HG02759 (cell line): Measurements from ENCODE around the gene HOXC9.

Experiments used
- ATAC-seq: cut with Tn5 transposase; IDR thresholded peaks from one replicate; pipeline ENCODE4 v1.9.1; 2021; ENCODE audit warnings: mild to moderate bottlenecking, moderate library complexity; ENCODE audit not compliant: unreplicated experiment

The HOXC9 gene

GRCh38 chr12:54049108-54049507 is 49.1 kb downstream of the HOXC9 start:
- no peak for ATAC-seq

DNA sequence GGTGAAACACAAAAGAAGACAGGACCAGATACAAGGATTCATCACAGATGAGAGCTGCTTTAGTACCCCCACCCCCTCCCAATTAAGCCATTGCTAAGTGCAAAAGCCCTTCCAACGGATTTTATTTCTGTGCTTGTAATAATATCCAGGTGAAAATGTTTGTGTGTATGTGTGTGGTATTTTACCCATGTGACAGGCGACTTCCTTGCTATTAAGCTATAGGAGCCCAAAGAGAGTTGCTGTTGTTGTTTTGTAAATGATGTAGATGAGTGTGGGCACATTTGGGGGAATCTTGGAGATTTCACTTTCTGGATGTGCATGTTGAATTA is 50.5 kb downstream of the HOXC9 start:
- no peak for ATAC-seq

DNA sequence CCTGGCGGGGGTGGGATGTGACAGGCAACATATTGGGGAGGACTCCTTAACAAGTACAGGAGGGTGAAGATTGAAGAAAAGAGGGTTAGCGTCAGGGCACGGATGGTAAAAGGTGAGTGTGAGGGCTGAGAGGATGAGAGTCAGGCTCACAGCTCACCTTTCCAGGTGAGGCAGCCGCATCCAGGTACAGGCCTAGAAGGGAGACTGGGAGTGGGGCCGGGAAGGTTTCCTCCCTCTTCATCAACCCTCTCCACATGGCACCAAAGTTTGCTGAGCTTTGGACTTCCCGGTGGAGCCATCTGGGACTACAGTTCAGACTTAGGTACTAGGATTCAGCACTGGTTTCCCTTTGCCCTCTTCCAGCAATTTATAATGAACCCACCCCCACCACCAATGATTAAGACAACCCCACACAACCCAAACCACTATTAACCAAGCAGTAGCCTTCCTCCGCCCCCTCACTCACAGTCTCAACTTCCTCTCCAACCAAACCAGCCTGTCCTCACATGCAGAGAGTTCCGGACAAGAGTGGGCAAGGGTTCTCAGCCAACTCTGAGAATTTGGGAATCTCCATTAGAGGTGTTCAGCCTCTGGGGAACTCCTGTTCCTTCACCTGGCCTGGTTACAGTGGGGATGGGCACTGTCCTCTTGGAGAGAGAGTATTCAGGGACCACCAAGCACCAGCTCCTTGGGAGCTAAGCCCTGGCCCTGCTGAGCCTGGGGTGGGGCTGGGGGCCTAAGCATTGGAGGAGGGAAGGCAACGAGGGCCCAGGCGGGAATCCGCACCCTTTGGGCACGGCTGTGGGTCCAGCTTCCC is 51.3 kb downstream of the HOXC9 start:
- no peak for ATAC-seq

DNA sequence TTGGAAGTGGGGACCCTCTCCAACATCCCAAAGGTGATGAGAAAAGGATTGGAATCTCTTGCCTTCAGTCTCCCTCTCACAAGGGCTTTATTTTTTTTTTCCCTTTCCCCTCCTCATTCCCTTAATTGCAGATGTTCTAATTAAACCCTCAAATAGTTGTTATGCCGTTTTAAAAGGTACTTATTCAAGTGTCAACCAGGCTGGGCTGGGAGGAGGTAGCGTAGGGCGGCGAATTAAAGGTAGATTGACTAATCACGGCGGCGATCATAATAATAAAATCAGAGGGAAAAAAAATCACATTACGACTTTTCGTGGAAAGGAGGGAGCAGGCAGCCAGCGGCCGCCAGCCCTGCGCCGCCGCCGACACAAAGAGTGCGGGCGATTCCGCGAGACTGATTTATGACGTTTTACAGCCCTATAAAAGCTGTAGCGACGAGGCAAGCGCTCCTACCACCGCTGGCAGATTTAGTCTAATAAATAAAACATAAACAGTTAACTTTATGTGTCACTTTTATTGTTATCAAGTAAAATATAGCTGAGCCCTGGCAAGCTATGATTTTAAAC is 52.0 kb downstream of the HOXC9 start:
- no peak for ATAC-seq

DNA sequence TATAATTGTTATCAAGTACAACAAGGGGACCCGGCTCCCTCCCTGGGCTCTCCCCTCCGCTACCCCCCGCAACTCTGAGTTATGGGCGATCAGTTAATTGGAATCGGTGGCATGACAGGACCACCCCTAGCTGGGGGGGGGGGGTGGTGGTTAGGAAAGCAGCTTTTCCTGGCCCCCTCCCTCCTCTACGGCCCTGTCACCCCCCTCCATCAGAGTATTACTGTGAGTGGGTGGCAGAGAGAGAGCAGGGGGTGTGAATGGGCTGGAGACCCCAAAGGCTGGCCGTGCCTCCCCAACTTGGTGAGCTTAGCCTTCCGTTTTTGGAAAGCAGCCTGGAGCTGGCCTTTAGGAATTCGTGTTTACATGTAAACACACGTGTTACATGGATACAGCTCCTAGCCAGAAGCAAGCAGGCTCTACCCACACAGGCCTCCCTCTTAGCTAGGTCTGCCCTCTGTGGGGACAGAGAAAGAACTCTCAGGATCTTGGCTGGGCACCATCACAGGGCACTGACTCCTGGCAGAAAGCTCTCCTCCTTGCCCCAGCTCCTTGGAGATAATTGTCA is 52.6 kb downstream of the HOXC9 start:
- no peak for ATAC-seq
